Panc1 (cell line): ENCODE measurements around the gene ISG20L2. TPM values are rescaled to one million over a fixed set of nuclear protein-coding genes. Genes with fewer than 3 reads are reported as not detected.

Experiments used
- ATAC-seq: fragments of 200-7000 bp; cut with Tn5 transposase; 2 replicates; pipeline ENCODE4 v1.9.1; 2020; ENCODE audit warnings: mild to moderate bottlenecking, moderate library complexity
- BruUV-seq: library from RNA; stranded (reverse); fragments of 400-500 nt; replicated peaks from 2 replicates; lab custom pipeline; 2021; lab: Mats Ljungman, UMichigan
- CTCF ChIA-PET: fragments of 300-600 bp; sonication (Branson Sonifier 250); formaldehyde crosslinking; loops from one replicate; lab custom pipeline; 2022; ENCODE audit warnings: antibody characterized with exemption; lab: Charles Lee
- POLR2A ChIA-PET: fragments of 300-600 bp; sonication (Branson Sonifier 250); formaldehyde crosslinking; loops from one replicate; lab custom pipeline; 2022; ENCODE audit warnings: antibody characterized with exemption; lab: Charles Lee
- DNase-seq: peaks from one replicate; pipeline ENCODE4 v3.0.0-alpha.2; 2010; ENCODE audit warnings: low read depth, low spot score
- H3K27ac ChIP-seq: 2 replicates; pipeline ENCODE4 v1.5.1; 2011; ENCODE audit warnings: mild to moderate bottlenecking, low read length, inconsistent platforms
- H3K27me3 ChIP-seq: fragments of 200-500 bp; sonication (Bioruptor generic); 2 replicates; pipeline ENCODE4 v1.6.0; 2014; ENCODE audit warnings: low read length, inconsistent platforms; ENCODE audit not compliant: control insufficient read depth, insufficient read depth
- H3K36me3 ChIP-seq: fragments of 200-500 bp; sonication (Bioruptor generic); 2 replicates; pipeline ENCODE4 v1.5.1; 2014; ENCODE audit warnings: inconsistent platforms, mild to moderate bottlenecking, low read length, moderate library complexity; ENCODE audit not compliant: control insufficient read depth, insufficient read depth
- H3K4me1 ChIP-seq: 2 replicates; pipeline ENCODE4 v1.5.1; 2011; ENCODE audit warnings: inconsistent platforms, mild to moderate bottlenecking, low read length, moderate library complexity; ENCODE audit not compliant: control insufficient read depth, insufficient read depth
- H3K4me3 ChIP-seq, 2 experiments: 2 replicates each; pipeline ENCODE4 v1.5.1; 2011 to 2012; ENCODE audit warnings: low read depth in 2 of 2, low read length in 2 of 2, mild to moderate bottlenecking in 2 of 2, inconsistent platforms in 1 of 2, moderate library complexity in 1 of 2
- H3K9me3 ChIP-seq: fragments of 200-500 bp; sonication (Bioruptor generic); 2 replicates; pipeline ENCODE4 v1.5.1; 2014; ENCODE audit warnings: low read depth, mild to moderate bottlenecking, inconsistent platforms, low read length, moderate library complexity; ENCODE audit not compliant: control insufficient read depth, insufficient read depth
- CTCF ChIP-seq: fragments of 450-650 bp; IDR thresholded peaks from 2 replicates; pipeline ENCODE4 v1.5.1; 2017; ENCODE audit warnings: mild to moderate bottlenecking
- POLR2AphosphoS5 ChIP-seq: IDR thresholded peaks from 2 replicates; pipeline ENCODE4 v1.6.1; 2012; ENCODE audit warnings: mild to moderate bottlenecking, low read depth, low read length, moderate library complexity
- SIN3A ChIP-seq: IDR thresholded peaks from 2 replicates; pipeline ENCODE4 v1.6.1; 2012; ENCODE audit warnings: low read depth, mild to moderate bottlenecking, low read length, moderate library complexity, borderline replicate concordance; ENCODE audit not compliant: insufficient read depth
- TCF7L2 ChIP-seq: IDR thresholded peaks from 2 replicates; pipeline ENCODE4 v1.6.1; 2011; ENCODE audit warnings: mild to moderate bottlenecking, low read depth, low read length, inconsistent platforms
- in situ Hi-C: cut with HindIII; loops from 2 replicates; pipeline ENCODE4 v1.10.0; 2016; ENCODE audit warnings: low sequenced_read_pairs, low pct_unique_long_range_greater_than_20kb
- intact Hi-C: fragments of 100-400 bp; cut with micrococcal nuclease; formaldehyde crosslinking; loops from one replicate; pipeline ENCODE4 v1.10.0; 2022; ENCODE audit not compliant: unreplicated experiment
- total RNA-seq: library from RNA; stranded (reverse); gene quantifications from one replicate; pipeline ENCODE4 v1.2.1, GENCODE V29; 2021; ENCODE audit not compliant: unreplicated experiment
- TF ChIP-seq, protein P1 (sequence below), 2 experiments: IDR thresholded peaks; 2 replicates each; pipeline ENCODE4 v1.6.1; 2011 to 2012; ENCODE audit warnings: low read depth in 2 of 2, control low read depth in 1 of 2, low read length in 1 of 2, mild to moderate bottlenecking in 1 of 2, moderate library complexity in 1 of 2; ENCODE audit not compliant: insufficient read depth in 1 of 2

Gene ISG20L2
- total RNA-seq, 1 experiment from 2014 or later, result 40.6 TPM

DNA sequence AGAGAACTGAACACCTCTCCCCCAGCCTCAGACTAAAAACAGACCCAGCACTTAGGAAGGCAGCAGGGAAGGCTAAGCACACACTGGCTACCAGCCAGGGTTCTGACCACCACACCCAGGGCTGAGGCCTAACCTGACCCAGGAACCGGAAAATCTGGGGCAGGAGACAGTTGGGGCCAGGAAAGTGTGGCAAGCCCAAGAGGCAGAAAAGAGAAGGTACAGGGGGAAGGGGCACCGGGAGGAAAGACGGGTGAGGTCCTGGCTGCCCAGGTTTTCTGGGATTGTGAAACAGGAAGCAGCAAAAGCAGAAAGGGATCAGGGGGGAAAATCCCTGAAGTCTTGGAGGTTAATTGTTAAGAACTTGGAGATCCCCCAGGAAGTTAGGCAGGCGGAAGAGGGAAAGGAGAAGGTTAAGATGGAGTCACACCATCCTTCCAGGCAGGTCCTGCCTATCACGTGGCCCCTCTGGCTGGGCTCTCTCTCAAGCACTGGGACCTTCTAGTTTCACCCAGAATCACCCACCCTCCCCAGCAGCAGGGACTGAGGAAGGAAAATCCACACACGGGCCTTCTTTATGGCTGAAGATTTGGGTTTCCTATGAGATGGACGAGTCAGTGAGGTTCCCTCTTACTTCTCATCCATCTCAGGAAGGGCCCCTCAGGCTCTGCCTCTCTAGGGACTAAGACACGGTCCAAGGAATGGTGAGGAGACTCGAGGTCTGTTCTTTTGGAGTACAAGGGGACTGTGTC, 20.3 kb upstream of the ISG20L2 start:
- Histone ChIP-seq H3K36me3 (peaks cover 12% of the 10 kb centered on the region), H3K4me1 (peaks cover 54% of the 10 kb centered on the region), H3K27me3 (no peaks in the 10 kb centered on the region), H3K4me3 (peak overlapping the region; percentile 77 to 80), H3K9me3 (no peaks in the 10 kb centered on the region), H3K27ac (peak overlapping the region; percentile 100)
- intact Hi-C loops, result no loop called here
- TF ChIP-seq POLR2AphosphoS5 (no peak; the same call in 1 of the 2 replicates), TCF7L2 (no peak), CTCF (no peak), SIN3A (no peak)
- TF ChIP-seq, protein P1, sequence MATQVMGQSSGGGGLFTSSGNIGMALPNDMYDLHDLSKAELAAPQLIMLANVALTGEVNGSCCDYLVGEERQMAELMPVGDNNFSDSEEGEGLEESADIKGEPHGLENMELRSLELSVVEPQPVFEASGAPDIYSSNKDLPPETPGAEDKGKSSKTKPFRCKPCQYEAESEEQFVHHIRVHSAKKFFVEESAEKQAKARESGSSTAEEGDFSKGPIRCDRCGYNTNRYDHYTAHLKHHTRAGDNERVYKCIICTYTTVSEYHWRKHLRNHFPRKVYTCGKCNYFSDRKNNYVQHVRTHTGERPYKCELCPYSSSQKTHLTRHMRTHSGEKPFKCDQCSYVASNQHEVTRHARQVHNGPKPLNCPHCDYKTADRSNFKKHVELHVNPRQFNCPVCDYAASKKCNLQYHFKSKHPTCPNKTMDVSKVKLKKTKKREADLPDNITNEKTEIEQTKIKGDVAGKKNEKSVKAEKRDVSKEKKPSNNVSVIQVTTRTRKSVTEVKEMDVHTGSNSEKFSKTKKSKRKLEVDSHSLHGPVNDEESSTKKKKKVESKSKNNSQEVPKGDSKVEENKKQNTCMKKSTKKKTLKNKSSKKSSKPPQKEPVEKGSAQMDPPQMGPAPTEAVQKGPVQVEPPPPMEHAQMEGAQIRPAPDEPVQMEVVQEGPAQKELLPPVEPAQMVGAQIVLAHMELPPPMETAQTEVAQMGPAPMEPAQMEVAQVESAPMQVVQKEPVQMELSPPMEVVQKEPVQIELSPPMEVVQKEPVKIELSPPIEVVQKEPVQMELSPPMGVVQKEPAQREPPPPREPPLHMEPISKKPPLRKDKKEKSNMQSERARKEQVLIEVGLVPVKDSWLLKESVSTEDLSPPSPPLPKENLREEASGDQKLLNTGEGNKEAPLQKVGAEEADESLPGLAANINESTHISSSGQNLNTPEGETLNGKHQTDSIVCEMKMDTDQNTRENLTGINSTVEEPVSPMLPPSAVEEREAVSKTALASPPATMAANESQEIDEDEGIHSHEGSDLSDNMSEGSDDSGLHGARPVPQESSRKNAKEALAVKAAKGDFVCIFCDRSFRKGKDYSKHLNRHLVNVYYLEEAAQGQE (IDR thresholded peaks at IDR 0.05; ENCODE audit: insufficient read depth in 1 of 2, low read depth in 2 of 2, low read length in 1 of 2), result no peak
- ChIA-PET CTCF (no interaction called here), POLR2A (no interaction called here)
- no TSS peak for BruUV-seq
- DNase-seq, result no peak
- in situ Hi-C loops, result no loop called here
- ATAC-seq, result no peak

- ATAC-seq (no peak), DNase-seq (no peak)
- in situ Hi-C loops (no loop called here), intact Hi-C loops (no loop called here)
- CTCF ChIA-PET, result interaction anchor here (0.6 kb wide), 1 partner anchor 71 kb away, joined by 4 read pairs; no protein-coding TSS in a partner anchor
- peaks cover 52% of the 10 kb centered on the region for H3K4me1 ChIP-seq
- H3K9me3 ChIP-seq, result no peaks in the 10 kb centered on the region
- H3K27ac ChIP-seq, result peak overlapping the region; percentile 100
- peak overlapping the region; percentile 77 to 80 for H3K4me3 ChIP-seq
- POLR2A ChIA-PET, result interaction anchor here (0.7 to 0.9 kb wide), 2 partner anchors 19 to 22 kb away, joined by 3 to 4 read pairs; partner anchors contain the start of genes ISG20L2 and METTL25B
- no TSS peak for BruUV-seq
- TF ChIP-seq, protein P1 (IDR thresholded peaks at IDR 0.05; ENCODE audit: insufficient read depth in 1 of 2, low read depth in 2 of 2, low read length in 1 of 2), result no peak
- TF ChIP-seq SIN3A (no peak), TCF7L2 (no peak), CTCF (no peak), POLR2AphosphoS5 (no peak)
- no peaks in the 10 kb centered on the region for H3K27me3 ChIP-seq
- peaks cover 17% of the 10 kb centered on the region for H3K36me3 ChIP-seq
Observed at GRCh38 chr1:156747742-156748669, 19.4 kb upstream of the ISG20L2 start.
